MM.1S (cell line): ENCODE results near the gene LRRC49.

Experiments used
- DNase-seq: peaks from one replicate; pipeline ENCODE4 v3.0.0-alpha.2; 2015
- H2AFZ ChIP-seq: fragments of 300-600 bp; sonication (generic); 2 replicates; pipeline ENCODE4 v1.6.0; 2016; ENCODE audit warnings: antibody characterized with exemption, low read length
- H3F3A ChIP-seq: fragments of 300-600 bp; sonication (generic); 2 replicates; pipeline ENCODE4 v1.6.1; 2016; ENCODE audit warnings: mild to moderate bottlenecking, antibody characterized with exemption, low read length, moderate library complexity, mixed read lengths; ENCODE audit not compliant: insufficient read depth
- H3K27ac ChIP-seq: fragments of 300-600 bp; sonication (generic); 2 replicates; pipeline ENCODE4 v1.5.1; 2016; ENCODE audit warnings: mild to moderate bottlenecking, low read length
- H3K27me3 ChIP-seq: fragments of 300-600 bp; sonication (generic); replicated peaks from 2 replicates; pipeline ENCODE4 v1.6.0; 2016; ENCODE audit warnings: low read length; ENCODE audit not compliant: insufficient read depth
- H3K36me3 ChIP-seq: fragments of 300-600 bp; sonication (generic); replicated peaks from 2 replicates; pipeline ENCODE4 v1.6.1; 2016; ENCODE audit warnings: mild to moderate bottlenecking, low read length, mixed read lengths; ENCODE audit not compliant: insufficient read depth
- H3K4me1 ChIP-seq: fragments of 300-600 bp; sonication (generic); 2 replicates; pipeline ENCODE4 v1.6.1; 2016; ENCODE audit warnings: low read length, mixed read lengths
- H3K4me2 ChIP-seq: fragments of 300-600 bp; sonication (generic); 2 replicates; pipeline ENCODE4 v1.6.0; 2016; ENCODE audit warnings: low read depth, low read length
- H3K4me3 ChIP-seq: fragments of 300-600 bp; sonication (generic); 2 replicates; pipeline ENCODE4 v1.5.1; 2016; ENCODE audit warnings: low read length, mixed read lengths
- H3K79me2 ChIP-seq: fragments of 300-600 bp; sonication (generic); 2 replicates; pipeline ENCODE4 v1.6.1; 2016; ENCODE audit warnings: mixed run types, low read length, mixed read lengths
- H3K9ac ChIP-seq: fragments of 300-600 bp; sonication (generic); 2 replicates; pipeline ENCODE4 v1.6.1; 2016; ENCODE audit warnings: low read length, mixed read lengths
- H3K9me2 ChIP-seq: fragments of 300-600 bp; sonication (generic); replicated peaks from 2 replicates; pipeline ENCODE4 v1.6.1; 2016; ENCODE audit warnings: mild to moderate bottlenecking, low read length, mixed read lengths; ENCODE audit not compliant: insufficient read depth
- H3K9me3 ChIP-seq: fragments of 300-600 bp; sonication (generic); replicated peaks from 2 replicates; pipeline ENCODE4 v1.6.1; 2016; ENCODE audit warnings: mild to moderate bottlenecking, low read length, mixed read lengths; ENCODE audit not compliant: insufficient read depth
- H4K20me1 ChIP-seq: fragments of 300-600 bp; sonication (generic); 2 replicates; pipeline ENCODE4 v1.6.1; 2016; ENCODE audit warnings: mild to moderate bottlenecking, low read length, moderate library complexity, mixed read lengths; ENCODE audit not compliant: insufficient read depth
- CTCF ChIP-seq: fragments of 300-600 bp; sonication (generic); IDR thresholded peaks from 2 replicates; pipeline ENCODE4 v1.5.1; 2016; ENCODE audit warnings: antibody characterized with exemption, low read length, mixed read lengths
- EZH2 ChIP-seq: fragments of 300-600 bp; sonication (generic); optimal IDR thresholded peaks from 2 replicates; pipeline ENCODE3; 2017; ENCODE audit warnings: low read depth, mild to moderate bottlenecking, antibody characterized with exemption, low read length, mixed read lengths
- EZH2phosphoT487 ChIP-seq: fragments of 300-600 bp; sonication (generic); IDR thresholded peaks from 2 replicates; pipeline ENCODE4 v1.6.1; 2018; ENCODE audit warnings: antibody characterized with exemption, low read length

Gene LRRC49

DNA sequence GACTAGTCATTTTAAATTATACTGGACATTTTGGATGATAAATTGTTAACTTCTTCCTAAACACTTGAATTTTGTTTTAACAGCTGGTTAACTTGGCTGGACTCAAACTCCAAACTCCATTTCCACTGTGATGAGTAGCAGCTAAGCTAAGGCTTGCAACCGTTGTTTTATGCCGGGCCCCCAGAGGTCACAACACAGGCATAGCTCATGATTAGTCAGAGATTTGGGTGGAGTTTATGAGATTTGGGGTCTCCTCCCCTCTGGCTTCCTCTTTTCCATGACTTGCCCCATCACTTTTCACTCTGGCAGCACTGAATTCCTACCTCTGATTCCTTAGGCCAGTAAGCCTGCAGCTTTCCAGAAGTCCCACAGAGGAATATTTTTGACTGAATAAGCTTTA lies 13.2 kb upstream of the LRRC49 start:
- Histone ChIP-seq H3K36me3 (no peaks in the 10 kb centered on the region), H2AFZ (no peak overlapping the region), H4K20me1 (no peaks in the 10 kb centered on the region), H3K9me3 (no peaks in the 10 kb centered on the region), H3K27ac (no peak overlapping the region), H3K4me2 (no peak overlapping the region), H3F3A (peaks cover 8% of the 10 kb centered on the region; the same call in 1 of the 2 replicates), H3K9ac (no peak overlapping the region), H3K79me2 (no peaks in the 10 kb centered on the region), H3K27me3 (no peaks in the 10 kb centered on the region), H3K9me2 (no peaks in the 10 kb centered on the region), H3K4me1 (peaks cover 21% of the 10 kb centered on the region), H3K4me3 (no peak overlapping the region)
- TF ChIP-seq CTCF (no peak), EZH2phosphoT487 (no peak), EZH2 (no peak)
- no peak for DNase-seq

DNA sequence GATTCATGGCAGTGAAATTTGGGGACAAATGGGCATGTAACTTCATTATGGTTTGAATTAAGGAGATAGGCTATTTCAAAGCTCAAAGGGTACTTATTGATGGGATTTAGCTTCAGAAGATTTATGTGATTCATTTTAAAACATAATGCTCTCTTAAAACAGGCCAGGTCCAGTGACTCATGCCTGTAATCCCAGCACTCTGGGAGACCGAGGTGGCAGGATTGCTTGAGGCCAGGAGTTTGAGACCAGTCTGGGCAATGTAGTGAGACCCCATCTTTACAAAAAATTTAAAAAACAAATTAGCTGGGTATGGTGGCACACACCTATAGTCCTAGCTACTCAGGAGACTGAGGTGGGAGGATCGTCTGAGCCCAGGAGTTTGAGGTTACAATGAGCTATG lies 11.8 kb upstream of the LRRC49 start:
- no peak for DNase-seq
- H3K4me2 ChIP-seq: no peak overlapping the region
- H3F3A ChIP-seq: peaks cover 5% of the 10 kb centered on the region; the same call in 1 of the 2 replicates
- H4K20me1 ChIP-seq: no peaks in the 10 kb centered on the region
- H3K9me3 ChIP-seq: no peaks in the 10 kb centered on the region
- no peaks in the 10 kb centered on the region for H3K27me3 ChIP-seq
- H3K27ac ChIP-seq: no peak overlapping the region
- no peak overlapping the region for H3K9ac ChIP-seq
- no peak overlapping the region for H2AFZ ChIP-seq
- H3K79me2 ChIP-seq: no peaks in the 10 kb centered on the region
- H3K4me1 ChIP-seq: peaks cover 16% of the 10 kb centered on the region
- no peak overlapping the region for H3K4me3 ChIP-seq
- no peaks in the 10 kb centered on the region for H3K36me3 ChIP-seq
- no peaks in the 10 kb centered on the region for H3K9me2 ChIP-seq
- TF ChIP-seq EZH2phosphoT487 (no peak), CTCF (no peak), EZH2 (no peak)

- Histone ChIP-seq H3F3A (no peaks in the 10 kb centered on the region), H3K4me3 (no peak overlapping the region), H3K4me2 (no peak overlapping the region), H3K36me3 (no peaks in the 10 kb centered on the region), H3K4me1 (peaks cover 4% of the 10 kb centered on the region; the same call in 1 of the 2 replicates), H3K27ac (no peak overlapping the region), H3K27me3 (no peaks in the 10 kb centered on the region), H3K9ac (no peak overlapping the region), H2AFZ (no peak overlapping the region), H4K20me1 (no peaks in the 10 kb centered on the region), H3K79me2 (no peaks in the 10 kb centered on the region), H3K9me2 (no peaks in the 10 kb centered on the region), H3K9me3 (no peaks in the 10 kb centered on the region)
- no peak for TF ChIP-seq EZH2phosphoT487
- no peak for TF ChIP-seq EZH2
- no peak for TF ChIP-seq CTCF
- DNase-seq: no peak
Observed at GRCh38 chr15:70882361-70882760, 10.3 kb upstream of the LRRC49 start.
